ENCODE results near the gene SYNE3. TPM values are rescaled to one million over a fixed set of nuclear protein-coding genes. Genes with fewer than 3 reads are reported as not detected.
A peak's percentile ranks its signal among the peaks of the same experiment; 100 is the strongest.

The SYNE3 gene
- polyA plus RNA-seq, 3 donors = 1.7 to 27.8 (median 24.5) TPM

DNA sequence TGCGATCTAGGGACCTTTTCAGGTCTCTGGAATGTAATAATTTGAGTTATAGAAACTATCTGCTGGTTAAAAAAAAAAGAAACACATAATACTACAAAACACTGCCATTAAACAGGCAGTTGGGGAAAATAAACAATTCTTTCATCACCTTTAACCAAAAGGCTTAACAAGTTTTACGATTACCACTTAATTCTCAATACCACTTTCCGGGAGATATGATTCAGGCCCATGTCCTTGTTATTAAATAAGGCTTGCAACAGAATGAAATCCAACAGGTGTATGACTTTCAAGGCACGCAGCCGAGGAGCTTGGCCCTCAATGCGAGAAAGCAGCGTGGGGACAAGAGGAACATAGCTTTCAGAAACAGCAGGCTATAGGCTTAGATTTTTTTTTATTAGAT lies 12.8 kb upstream of the SYNE3 start:
- WGBS, 3 donors = 85 to 93% (median 88%) methylated on average over 7 of the region's 7 CpGs
- no peak overlapping the region for H3K27ac ChIP-seq (ENCODE audit: low read depth, low read length)

DNA sequence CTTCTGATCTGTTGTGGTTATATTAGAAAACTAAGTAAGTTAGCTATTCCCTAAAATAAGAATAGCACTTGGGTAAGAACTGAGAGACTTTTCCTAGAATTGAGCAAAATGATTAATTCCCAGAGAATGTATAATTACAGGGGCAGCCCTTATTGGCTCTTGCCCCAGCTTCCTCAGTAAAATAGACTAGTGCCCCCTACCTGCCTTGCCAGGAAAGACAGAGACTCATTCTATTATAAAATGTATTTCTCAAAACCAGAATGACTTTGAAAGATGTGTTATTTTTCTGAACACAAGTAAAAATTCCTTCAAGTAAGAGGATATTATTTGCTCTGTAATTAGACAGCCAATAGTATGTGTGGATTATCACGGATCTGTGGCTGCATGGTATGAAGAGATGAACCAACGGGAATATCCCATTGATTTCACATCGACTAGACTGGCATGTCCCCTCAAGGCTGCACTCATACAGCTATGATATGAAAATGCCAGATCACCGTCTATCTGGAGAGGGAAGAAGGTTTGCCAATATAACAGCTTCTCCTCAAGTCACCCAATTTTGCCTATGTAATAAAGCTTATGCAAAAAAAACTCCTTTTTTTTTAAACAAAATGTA lies 11.0 kb upstream of the SYNE3 start:
- WGBS, 3 donors = 42 to 60% (median 56%) methylated on average over 4 of the region's 4 CpGs
- no peak overlapping the region for H3K27ac ChIP-seq (ENCODE audit: low read depth, low read length)

DNA sequence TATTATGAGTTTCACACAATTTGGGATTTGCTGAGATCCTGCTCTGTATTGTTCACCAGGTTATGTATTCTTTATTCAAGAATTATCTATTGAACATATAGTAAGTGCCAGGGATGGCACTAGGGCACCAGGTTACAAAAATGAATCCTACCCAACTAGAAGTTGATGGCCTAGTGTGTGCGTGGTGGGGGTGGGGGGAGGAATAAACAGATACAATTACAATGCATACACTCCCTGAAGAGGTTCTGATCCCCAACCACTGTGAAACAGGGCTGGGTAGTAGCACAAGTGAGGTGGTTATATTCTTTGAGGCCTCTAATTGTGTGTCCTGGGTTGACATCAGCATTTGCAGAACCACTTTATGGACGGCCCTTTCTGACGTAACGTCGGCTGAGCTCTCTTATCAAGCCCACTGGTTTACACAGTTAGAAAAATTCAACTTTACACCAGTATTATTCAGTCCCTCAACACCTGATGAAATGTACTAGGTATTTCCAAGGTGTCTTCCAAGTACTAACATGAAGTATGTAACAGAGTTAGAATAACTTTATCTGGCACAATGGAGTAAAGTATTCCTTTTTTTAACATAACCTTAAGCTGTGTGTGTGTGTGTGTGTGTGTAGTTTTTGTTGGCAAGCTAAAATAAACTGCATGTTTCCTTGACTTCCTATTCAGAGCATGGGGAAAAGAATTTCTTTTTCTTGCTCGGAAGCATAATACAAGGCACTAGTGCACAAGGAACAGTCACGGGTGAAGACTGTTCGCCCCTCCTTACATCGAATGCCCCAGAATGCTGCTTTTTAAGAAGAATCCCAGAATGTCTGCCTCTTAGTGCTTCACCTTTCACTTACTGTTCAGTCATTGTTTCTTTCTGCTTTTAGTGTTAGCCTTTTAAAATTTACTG lies 10.3 kb upstream of the SYNE3 start:
- no peak overlapping the region for H3K27ac ChIP-seq (ENCODE audit: low read depth, low read length)
- 35 to 41% (median 37%) methylated on average over 9 of the region's 9 CpGs for WGBS, 3 donors

DNA sequence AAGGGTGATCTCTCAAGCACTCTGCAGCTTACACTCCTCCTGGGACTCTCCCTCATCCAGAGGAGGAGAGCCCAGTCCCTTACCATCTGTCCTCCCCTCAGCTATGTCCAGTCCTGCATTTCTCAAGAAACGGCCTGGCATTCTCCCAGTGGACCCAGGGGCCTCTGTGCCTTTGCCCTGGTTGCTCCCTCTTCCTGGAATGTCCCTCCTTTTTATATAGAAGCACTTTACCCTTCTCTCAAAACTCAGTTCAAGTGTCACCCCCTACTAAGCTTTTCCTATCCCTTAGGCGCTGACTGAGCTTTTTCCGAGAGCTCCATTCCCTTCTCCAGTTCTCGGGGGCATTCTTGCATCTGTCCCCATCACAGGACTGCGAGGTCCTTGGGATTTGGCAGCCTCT lies 9.5 kb upstream of the SYNE3 start:
- 70 to 78% (median 77%) methylated on average over 5 of the region's 5 CpGs for WGBS, 3 donors
- no peak overlapping the region for H3K27ac ChIP-seq (ENCODE audit: low read depth, low read length)

DNA sequence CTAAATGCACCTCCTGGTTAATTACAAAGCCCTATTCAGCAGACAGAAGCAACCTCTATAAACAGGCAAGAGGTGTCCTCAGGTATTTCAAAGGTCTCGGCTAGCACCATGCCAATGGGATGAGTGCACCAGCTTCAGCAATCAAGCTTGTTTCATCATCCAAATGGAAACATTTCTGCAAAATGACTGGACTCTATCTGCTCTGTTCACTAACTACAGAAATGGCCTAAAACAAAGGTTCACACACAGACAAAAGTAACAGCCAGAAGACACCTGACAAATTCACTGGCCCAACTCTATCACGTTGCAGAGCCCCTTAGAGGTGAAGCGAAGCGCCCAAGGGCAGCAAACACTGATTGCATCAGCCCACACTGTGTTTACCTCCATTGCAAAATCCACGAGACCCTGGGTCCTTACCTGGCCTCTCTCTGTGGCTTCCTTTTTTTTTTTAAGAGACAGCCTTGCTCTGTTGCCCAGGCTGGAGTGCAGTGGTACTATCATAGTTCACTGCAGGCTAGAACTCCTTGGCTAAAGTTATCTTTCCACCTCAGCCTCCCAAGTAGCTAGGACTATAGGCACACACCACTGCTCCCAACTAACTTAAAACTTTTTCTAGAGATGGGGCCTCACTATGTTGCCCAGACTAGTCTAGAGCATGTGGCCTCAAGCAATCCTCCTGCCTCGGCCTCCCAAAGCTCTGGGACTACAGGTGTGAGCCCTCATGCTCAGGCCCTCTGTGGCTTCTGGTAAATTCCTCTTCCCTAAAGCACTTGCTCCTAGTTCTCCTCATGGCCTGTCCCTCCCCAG lies 8.5 kb upstream of the SYNE3 start:
- H3K27ac ChIP-seq (ENCODE audit: low read depth, low read length) = no peak overlapping the region
- 63 to 78% (median 76%) methylated on average over 6 of the region's 6 CpGs for WGBS, 3 donors

DNA sequence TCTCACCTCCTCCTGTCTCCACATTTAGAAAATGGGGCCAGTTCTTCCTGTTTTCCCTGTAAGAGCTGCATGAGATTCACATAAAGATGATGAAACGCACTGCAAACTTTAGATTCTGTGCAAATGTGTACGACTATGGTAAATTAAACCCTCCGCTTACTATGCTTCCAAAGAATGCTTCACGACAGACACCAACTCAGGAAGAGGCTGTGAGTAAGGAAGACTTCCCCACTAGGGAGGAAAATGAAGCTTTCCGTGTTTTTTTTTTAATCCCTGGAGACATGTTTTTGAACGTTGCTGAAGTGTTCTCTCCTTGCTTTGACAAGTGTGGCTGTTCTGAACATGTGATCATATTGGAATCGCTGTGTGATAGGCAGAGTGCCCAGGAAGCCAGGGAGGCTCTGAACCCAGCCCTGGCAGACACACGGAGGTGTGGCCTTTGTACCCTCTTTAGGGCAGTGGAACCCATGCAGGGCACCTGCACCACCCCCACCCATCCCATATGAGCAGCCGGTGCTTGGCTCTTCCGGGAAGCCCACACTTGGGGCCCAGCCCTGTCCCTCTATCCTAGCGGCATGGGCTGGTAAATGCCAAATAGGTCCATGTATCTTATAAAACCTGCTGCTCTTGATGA lies 7.5 kb upstream of the SYNE3 start:
- H3K27ac ChIP-seq (ENCODE audit: low read depth, low read length) = no peak overlapping the region
- 28 to 33% (median 32%) methylated on average over 11 of the region's 11 CpGs for WGBS, 3 donors

DNA sequence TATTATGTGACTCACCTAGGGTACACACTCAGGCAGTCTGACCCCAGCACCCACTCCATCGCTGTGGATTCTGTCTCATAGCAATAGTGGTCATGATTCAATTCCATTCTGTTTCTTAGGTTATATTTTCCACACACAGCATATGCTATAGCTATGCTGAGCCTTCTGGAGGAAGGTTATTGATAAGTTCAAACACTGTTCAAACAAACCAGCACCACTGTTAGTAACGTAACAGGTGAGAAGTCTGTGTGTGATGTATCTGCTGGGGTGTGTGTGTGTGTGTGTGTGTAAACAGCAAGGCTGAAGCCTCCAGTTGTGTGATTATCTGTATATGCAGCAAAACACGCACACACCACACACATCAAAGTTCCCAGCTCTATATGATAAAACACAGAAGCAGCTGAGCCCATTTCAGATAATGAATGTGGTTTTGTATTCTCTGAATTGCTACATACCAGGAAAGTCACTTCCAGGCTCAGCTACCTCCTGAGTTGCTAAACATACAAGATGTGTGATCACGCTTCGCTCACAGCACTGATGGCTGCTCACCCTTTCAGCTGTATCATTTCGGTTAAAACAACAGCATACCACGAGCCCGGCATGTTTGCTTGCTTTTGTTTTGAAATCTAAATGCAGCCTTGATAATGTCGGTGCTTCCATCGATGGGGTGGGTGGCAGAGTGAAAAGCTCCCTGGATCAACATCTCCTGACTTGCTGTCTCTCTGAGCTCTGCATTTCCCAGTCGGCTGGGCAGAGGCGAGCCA lies 6.8 kb upstream of the SYNE3 start:
- WGBS, 3 donors = 36 to 45% (median 44%) methylated on average over 12 of the region's 12 CpGs
- no peak overlapping the region for H3K27ac ChIP-seq (ENCODE audit: low read depth, low read length)

DNA sequence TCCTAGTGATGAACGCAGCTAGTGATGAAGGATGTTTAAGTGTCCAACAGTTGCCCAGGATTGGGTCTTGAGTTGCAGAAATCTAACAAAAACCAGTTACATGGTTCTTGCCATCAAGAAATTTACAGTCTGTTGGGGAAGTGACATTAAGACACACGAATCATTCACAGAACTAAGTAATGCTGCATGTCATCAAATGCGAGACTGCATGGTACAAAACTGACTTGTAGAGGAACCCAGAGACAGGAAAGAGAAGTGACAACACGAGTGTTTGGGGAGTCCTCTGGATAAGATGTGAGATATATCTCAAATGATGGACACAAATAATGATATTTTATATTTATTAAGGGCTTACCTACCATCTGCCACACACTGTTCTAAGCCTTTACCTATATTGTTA lies 6.1 kb upstream of the SYNE3 start:
- 62 to 87% (median 70%) methylated on average over 4 of the region's 4 CpGs for WGBS, 3 donors
- no peak overlapping the region for H3K27ac ChIP-seq (ENCODE audit: low read depth, low read length)

DNA sequence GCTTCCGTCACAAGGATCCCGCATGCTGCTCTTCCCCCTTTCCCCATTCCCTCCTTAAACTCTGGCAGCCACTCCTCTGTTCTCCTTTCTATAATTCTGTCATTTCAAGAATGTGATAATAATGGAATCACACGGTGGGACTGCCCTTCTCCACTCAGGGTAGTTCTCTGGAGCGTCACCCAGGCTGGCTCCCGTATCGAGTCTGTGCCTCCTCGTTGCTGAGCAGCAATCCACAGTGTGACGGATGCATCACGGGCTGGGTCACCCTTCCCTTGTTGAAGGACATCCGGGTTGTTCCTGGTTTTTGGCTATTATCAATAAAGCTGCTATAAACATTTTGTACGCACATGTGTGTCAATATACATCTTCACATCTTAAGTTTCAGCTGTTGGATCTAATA lies 5.7 kb upstream of the SYNE3 start:
- 87 to 92% (median 89%) methylated on average over 11 of the region's 11 CpGs for WGBS, 3 donors

DNA sequence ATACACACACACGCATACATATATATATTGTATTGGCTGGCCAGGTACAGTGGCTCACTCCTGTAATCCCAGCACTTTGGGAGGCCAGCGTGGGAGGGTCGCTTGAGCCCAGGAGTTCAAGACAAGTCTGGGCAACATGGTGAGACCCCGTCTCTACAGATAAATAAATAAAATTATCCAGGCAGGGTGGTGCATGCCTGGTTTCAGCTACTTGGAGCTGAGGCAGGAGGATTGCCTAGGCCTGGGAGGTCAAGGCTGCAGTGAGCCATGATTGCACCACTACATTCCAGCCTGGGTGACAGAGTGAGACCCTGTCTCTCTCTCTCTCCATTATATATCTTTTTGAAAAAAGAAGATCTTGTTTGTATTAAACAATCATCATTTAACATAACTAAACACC lies 4.6 kb upstream of the SYNE3 start:
- 86 to 91% (median 91%) methylated on average over 4 of the region's 4 CpGs for WGBS, 3 donors
- no peak overlapping the region for H3K27ac ChIP-seq (ENCODE audit: low read depth, low read length)

More for the DNA sequence above, 5.7 kb upstream of the SYNE3 start:
- H3K27ac ChIP-seq (ENCODE audit: low read depth, low read length) = no peak overlapping the region

DNA sequence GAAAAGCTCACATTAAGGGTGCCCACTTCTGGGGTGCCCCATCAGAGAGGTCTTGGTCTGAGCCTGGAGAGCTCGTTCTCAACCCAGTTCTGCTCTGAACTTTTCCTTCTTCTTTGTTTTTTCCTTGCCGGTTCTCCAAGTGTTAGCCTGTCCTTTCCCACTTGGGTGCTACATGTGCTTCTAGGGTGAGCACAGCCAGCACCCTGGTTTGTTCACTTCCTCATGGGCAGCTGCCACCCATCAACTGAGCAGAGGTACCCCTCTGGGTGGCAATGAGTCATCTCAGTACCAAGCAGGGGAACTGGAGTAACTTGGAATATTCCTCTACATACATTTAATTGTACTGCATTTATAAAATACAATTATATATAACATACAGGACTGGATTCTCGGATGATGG lies 3.9 kb upstream of the SYNE3 start:
- WGBS, 3 donors = 62 to 68% (median 67%) methylated on average over 3 of the region's 3 CpGs
- no peak overlapping the region for H3K27ac ChIP-seq (ENCODE audit: low read depth, low read length)

DNA sequence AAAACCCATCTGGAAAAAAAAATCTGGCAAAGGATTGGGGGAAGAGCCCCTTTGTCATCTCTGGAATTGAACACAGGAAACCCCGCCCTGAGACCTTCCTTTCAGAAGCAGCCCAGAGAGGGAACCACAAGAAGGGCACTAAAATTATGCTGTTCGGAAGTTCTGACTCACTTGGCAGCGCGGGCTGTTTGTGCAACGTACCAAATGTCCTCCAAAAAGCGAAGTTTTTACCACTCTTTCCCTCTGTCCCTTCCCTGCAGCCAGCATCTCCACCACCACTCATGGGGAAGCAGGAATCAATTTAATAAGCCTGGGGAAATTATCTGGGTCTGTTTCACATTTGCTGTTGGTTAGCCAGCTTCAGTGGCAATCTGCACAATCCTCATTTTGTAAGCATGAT lies 3.2 kb upstream of the SYNE3 start:
- WGBS, 3 donors = 13 to 53% (median 19%) methylated on average over 6 of the region's 6 CpGs
- H3K27ac ChIP-seq (ENCODE audit: low read depth, low read length) = no peak overlapping the region

DNA sequence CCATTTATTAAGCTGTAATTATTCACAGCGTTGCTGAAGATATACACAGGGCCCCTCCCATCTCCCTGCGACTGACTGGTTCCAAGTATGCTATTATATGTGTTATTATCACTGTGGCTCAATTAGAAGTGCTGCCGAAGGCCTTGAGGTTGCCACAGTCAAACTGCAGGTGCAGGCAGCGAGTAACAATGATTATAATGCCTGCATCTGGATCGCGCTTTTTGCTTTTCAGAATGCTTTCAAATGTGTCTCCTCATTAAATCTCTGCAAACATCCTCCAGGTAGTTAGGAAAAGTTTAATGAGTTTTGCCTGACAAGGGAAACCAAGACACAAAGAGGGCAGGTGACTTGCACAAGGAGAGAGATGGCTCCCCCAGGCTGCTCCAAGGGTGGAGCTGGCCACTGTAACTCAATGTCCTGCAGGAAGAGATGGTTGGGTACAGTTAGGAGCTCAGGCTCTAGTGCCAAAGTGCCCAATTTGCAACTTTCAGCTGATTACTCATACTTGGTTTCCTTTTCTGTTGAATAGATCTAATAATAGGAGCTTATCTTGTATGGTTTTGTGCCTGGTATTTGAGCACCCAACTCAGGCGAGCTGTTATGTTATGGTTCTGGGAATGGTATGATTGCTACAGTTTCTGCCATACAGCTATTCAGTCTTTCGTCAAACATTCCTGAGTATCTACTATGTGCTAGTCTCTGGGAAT lies 1.7 kb upstream of the SYNE3 start:
- H3K27ac ChIP-seq (ENCODE audit: low read depth, low read length) = no peak overlapping the region

DNA sequence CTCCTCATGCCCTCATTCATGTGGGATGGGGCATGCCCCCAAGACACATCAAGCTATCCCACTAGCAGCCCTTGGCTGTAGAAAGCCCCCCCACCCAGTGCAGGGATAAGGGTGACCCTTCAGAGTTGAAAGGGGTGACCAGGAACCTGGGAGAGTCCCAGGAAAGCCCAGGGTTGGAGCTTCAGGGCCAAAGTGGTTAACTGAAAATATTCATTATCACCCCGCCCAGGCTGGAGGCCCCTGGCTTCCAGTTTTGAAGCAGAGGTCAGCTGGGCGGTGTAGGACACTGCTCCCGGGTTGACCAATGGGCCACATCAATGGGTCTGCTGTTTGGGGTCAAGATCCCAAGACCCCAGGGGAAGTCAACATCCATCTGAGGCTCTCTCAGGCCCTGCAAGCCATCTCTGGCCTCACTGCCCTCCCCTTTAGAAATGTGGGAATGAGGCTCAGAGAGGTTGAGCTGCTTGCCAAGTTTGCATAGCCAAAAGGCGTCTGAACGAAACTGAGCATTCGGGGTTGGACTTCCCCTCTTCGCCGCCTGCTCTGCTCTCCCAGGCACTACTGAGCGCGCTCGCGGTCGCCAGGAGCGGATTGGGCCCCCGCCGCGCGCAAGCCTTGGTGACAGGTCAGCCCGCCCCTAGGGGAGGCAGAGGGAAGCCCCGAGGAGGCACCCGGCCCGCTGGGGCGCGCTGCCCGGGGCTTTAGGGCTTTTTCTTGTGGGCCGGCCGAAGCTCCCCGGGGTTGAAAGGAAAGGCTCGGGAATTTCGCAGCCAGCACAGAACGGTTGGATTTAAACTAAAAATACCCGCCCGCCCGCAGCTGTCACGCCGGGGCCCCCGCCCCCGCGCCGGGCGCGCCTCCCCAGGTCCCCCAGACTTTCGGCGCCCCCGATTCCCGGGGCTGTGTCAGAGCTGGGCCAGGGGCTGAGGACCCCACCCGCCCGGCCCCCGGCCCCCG lies 576 bp downstream of the SYNE3 start:
- peak overlapping the region; percentile 44 for H3K27ac ChIP-seq (ENCODE audit: low read depth, low read length)
- WGBS, 3 donors = 1 to 4% (median 2%) methylated on average over 40 to 50 of the region's 50 CpGs

More for the DNA sequence above, 1.7 kb upstream of the SYNE3 start:
- WGBS, 3 donors = 53 to 70% (median 55%) methylated on average over 8 of the region's 8 CpGs

DNA sequence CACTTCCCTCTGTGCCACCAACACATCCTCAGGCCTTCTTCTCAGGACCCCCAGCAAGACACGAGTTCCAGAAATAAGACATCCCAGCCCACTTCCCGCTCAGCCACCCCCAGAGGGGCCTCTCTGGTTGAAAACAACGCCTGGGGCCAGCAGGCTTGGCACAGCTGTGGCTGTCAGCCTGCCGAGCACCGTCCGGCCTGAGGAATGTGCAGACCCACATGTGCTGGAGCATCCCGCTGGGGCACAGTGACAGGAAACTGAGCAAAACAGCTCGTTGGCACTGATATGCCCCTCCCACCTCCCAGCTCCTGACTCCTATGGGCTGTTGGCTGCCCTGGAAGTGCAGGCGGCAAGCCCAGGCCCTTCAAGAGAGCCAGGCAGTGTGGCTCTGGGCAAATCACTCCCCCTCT lies 1.4 kb downstream of the SYNE3 start:
- H3K27ac ChIP-seq (ENCODE audit: low read depth, low read length) = no peak overlapping the region
- 8 to 42% (median 14%) methylated on average over 9 of the region's 9 CpGs for WGBS, 3 donors

Data from adipose tissue (tissue), 3 donors.